ENCODE data around the gene RBM6.

GRCh38 chr3:49914906-49915305 lies 25.0 kb upstream of the RBM6 start:
- TF ChIP-seq POLR2A (IDR thresholded peaks at IDR 0.05; ENCODE audit: low read length), result no peak
- no peak for TF ChIP-seq GATA1 (IDR thresholded peaks at IDR 0.05; ENCODE audit: low read depth, low read length)
